ENCODE results near the gene ARPP21. TPM values are rescaled to one million over a fixed set of nuclear protein-coding genes. Genes with fewer than 3 reads are reported as not detected.

Gene ARPP21
- total RNA-seq, 2 donors from 2014 or later: not detected

DNA sequence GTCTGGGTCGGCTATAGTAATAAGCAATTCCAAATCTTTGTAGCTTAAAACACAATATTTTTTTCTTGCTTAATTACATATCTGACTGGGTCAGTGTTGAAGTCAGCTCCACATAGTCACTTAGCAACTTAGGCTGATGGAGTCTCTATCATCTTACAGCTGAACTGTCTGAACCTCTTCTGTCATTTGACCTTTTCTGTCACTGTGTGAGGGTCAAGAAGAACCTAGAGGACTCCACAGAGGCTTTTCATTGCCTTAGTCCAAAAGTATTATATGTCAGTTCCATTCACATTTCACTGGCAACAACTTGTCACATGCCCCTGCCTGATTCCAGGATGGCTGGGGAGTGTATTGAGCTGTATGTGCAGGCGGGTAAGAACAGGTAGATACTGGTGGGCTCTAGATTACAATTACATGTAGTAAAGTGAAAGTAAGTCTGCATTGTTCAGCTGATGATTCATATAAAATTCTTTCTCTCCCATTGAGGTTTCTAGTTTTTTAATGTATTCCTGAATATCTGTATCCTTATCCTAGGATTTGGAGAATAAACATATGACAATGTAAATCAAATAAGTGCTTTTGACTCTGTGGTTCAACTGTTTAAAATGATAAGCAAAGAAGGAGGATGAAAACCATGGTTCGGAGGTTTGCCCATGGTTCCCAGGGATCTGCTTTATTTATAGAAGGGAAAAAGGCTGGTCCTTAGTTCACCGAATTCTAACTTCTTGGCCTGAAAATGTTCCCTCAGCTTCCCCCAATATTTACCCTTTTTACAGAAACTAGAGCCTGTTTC is 5.8 kb upstream of the ARPP21 start:
- Mint-ChIP-seq H3K27me3 (no peaks in the 10 kb centered on the region), H3K27ac (no peak overlapping the region), H3K4me1 (no peaks in the 10 kb centered on the region), H3K4me3 (no peak overlapping the region), H3K36me3 (ENCODE audit: low read depth) (no peaks in the 10 kb centered on the region)
- H3K9me3 ChIP-seq (ENCODE audit: control insufficient read depth, low read length, poor library complexity, severe bottlenecking): no peaks in the 10 kb centered on the region
- ATAC-seq (no peak), DNase-seq (no peak)

DNA sequence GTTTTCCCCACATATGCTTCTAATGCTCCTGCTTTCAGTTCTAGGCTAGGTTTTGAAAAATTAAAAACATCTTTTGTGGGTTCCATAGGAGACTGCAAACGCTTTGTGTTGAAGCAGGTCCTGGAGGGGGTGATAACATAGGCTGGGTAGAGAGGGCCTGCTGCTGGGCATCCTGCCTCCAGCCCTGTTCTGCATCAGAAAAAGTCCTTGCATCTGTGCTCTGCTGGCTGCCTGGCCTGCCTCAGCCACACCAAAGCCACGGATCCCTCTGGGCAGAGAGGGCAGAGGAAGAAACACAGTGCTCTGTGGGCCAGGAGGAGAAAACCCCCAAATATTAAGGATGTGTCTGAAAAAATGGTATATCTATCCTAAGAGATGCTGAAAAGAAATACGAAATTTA is 3.9 kb upstream of the ARPP21 start:
- H3K27me3 Mint-ChIP-seq: peaks cover 10% of the 10 kb centered on the region
- no peak overlapping the region for H3K27ac Mint-ChIP-seq
- H3K36me3 Mint-ChIP-seq (ENCODE audit: low read depth): no peaks in the 10 kb centered on the region
- DNase-seq: no peak
- H3K4me1 Mint-ChIP-seq: peaks cover 4% of the 10 kb centered on the region
- no peak overlapping the region for H3K4me3 Mint-ChIP-seq
- ATAC-seq: no peak
- no peaks in the 10 kb centered on the region for H3K9me3 ChIP-seq (ENCODE audit: control insufficient read depth, low read length, poor library complexity, severe bottlenecking)

DNA sequence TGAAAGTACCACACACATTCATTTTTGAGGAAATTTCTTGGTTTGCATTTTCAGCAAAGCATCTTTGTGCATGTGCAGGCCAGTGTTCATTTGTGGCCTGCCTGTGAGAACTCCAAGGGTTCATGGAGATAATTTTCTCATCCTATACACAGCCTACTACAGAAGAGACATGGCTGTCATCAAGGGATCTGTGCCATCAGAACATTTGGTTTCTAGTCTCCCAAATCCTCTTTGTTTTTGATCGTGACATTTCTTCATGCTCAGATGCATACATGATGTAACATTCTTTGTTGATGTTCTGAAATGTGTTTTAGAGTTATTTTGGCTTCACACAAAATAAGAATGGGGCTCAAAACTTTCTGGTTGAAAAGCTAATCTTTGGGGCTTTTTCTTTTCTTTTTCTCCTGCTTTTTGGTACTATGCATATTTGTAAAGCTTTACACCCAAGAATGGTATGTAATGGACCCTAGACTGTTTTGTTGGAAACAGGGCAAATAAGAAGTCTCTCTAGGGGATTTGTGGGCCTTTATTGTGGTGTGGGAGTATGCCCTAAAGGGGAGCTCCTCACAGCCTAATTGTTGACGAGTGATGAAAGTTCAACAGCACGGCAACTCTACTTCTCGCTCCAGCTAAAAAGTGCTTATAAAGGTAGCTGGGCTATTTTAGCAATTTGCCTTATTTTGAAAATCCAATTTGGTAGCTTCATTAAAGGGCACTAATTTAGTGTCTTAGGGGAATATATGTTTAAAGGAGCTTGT is 3.2 kb upstream of the ARPP21 start:
- Mint-ChIP-seq H3K4me1 (peaks cover 4% of the 10 kb centered on the region), H3K27me3 (peaks cover 16% of the 10 kb centered on the region), H3K27ac (no peak overlapping the region), H3K36me3 (ENCODE audit: low read depth) (no peaks in the 10 kb centered on the region), H3K4me3 (no peak overlapping the region)
- no peaks in the 10 kb centered on the region for H3K9me3 ChIP-seq (ENCODE audit: control insufficient read depth, low read length, poor library complexity, severe bottlenecking)
- DNase-seq: no peak
- no peak for ATAC-seq

DNA sequence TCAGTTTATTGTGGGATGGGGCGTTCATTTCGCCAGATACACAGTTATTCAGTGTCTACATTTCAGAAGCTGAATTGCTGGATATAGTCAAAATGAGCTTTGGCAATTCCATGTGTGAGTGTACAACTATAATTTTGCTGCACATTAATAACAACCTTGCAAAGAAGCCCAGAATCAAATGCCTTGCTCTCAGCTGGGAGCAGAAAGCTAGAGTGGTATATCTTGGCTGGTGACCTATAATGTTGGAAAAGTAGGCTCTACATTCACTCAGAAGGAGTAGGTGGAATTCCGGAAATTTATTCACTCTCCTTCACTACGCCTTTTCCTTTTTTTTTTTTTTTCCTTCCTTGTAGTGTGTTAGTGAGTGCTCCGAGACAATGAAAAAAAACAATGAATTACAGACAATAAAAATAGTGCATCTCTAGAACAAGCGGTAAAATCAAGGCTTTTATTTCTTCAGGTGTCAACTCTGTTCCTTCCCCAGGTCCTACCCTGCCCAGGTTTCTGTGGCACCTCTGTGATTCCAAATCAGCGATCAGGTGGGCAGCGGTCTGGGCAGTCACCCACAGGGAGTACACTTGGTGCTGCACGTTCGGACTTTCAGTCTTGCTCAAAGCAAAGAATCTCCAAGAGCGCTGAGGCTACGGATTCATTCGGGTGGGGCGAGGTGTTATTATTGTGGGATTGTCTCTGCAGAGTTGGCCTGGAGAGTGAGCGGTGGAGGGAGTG is 910 bp upstream of the ARPP21 start:
- no peak for DNase-seq
- H3K27ac Mint-ChIP-seq: no peak overlapping the region
- peaks cover 4% of the 10 kb centered on the region for H3K4me1 Mint-ChIP-seq
- H3K36me3 Mint-ChIP-seq (ENCODE audit: low read depth): no peaks in the 10 kb centered on the region
- ATAC-seq: no peak
- no peak overlapping the region for H3K4me3 Mint-ChIP-seq
- no peaks in the 10 kb centered on the region for H3K9me3 ChIP-seq (ENCODE audit: control insufficient read depth, low read length, poor library complexity, severe bottlenecking)
- peaks cover 17% of the 10 kb centered on the region for H3K27me3 Mint-ChIP-seq

DNA sequence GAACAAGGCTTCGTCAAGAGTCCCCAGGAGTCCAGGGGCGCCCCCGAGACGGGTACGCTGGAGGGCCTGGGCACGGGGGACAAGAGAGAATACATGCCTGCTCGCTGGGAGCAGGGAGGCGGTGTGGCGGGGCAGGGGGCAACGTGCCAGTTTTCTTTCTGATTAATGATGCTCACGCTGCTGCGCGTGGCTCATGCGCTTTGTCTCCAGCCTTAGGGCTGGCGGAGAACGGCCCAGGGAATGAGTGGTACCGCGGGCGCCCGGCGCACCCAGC is 408 bp upstream of the ARPP21 start:
- ATAC-seq: no peak
- DNase-seq: no peak
- Mint-ChIP-seq H3K4me3 (no peak overlapping the region), H3K4me1 (peaks cover 4% of the 10 kb centered on the region), H3K27me3 (peaks cover 17% of the 10 kb centered on the region), H3K27ac (no peak overlapping the region), H3K36me3 (ENCODE audit: low read depth) (no peaks in the 10 kb centered on the region)
- no peaks in the 10 kb centered on the region for H3K9me3 ChIP-seq (ENCODE audit: control insufficient read depth, low read length, poor library complexity, severe bottlenecking)

DNA sequence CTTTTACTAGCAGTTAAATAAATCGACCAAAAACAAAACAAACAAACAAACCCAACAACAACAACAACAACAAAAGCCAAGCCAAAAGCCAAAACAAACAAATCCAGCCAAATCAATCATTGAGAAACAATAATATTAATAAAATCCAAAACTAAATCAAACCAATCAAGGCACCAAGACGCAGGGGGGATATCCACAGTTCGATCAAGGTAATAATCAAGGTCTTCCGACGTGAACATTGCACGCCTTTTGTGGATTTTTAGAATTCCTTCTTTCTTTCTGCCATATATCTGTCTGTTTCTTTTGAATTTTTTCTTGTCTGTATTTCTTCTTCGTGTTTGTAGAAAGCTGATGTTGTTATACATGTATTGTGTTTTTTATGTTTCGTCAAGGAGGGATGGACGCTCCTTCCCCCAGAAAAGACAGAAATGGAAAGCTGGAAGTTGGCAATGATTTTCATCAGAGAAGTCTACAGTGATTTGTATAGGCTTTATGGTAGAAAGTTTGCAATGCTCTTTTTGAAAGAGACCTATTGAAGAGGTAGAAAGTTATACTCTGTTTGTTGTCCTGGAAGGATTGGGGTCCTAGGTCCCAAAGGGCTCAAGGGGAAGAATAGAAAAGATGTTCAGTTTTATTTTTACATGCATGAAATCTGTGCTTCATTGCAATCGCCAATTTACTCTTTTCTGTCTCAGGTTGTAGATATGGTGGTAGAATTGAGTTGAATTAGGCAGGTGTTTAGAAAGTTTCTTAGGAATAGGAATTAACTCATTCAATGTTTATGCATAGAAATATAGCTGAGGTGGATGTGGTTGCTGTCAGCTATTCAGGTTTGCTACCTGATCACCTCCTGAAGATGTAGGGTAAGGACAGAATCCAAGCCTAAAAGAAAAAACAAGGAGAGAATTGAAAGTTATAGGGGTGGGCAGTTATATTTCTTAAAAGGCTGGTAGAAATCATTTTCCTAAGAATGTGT is 1.2 kb downstream of the ARPP21 start:
- H3K27me3 Mint-ChIP-seq: peaks cover 17% of the 10 kb centered on the region
- no peaks in the 10 kb centered on the region for H3K36me3 Mint-ChIP-seq (ENCODE audit: low read depth)
- no peak overlapping the region for H3K27ac Mint-ChIP-seq

DNA sequence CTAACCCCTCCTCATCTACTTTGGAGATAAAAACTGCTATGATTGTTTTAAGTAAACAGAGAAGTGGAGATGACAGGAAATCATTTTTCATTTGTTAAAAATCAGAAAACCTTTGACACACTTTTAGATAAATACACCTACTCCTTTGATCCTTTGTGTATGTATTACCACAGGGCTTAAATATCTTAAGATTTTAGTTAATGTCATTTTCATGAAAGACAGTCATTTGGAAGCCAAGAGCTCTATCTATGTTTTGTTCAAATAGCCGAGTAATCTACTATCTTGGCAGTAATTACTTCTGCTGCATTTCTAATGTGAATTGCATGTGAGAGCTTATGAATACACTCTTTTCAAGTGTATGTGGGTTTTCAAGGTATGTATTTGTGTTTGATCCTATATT is 2.0 kb downstream of the ARPP21 start:
- H3K9me3 ChIP-seq (ENCODE audit: control insufficient read depth, low read length, poor library complexity, severe bottlenecking): no peaks in the 10 kb centered on the region
- Mint-ChIP-seq H3K27ac (no peak overlapping the region), H3K36me3 (ENCODE audit: low read depth) (no peaks in the 10 kb centered on the region), H3K27me3 (peaks cover 17% of the 10 kb centered on the region), H3K4me1 (peaks cover 4% of the 10 kb centered on the region), H3K4me3 (no peak overlapping the region)
- ATAC-seq (no peak), DNase-seq (no peak)

More for the DNA sequence above, 1.2 kb downstream of the ARPP21 start:
- no peaks in the 10 kb centered on the region for H3K9me3 ChIP-seq (ENCODE audit: control insufficient read depth, low read length, poor library complexity, severe bottlenecking)
- peaks cover 4% of the 10 kb centered on the region for H3K4me1 Mint-ChIP-seq
- no peak for ATAC-seq
- no peak overlapping the region for H3K4me3 Mint-ChIP-seq
- DNase-seq: no peak

DNA sequence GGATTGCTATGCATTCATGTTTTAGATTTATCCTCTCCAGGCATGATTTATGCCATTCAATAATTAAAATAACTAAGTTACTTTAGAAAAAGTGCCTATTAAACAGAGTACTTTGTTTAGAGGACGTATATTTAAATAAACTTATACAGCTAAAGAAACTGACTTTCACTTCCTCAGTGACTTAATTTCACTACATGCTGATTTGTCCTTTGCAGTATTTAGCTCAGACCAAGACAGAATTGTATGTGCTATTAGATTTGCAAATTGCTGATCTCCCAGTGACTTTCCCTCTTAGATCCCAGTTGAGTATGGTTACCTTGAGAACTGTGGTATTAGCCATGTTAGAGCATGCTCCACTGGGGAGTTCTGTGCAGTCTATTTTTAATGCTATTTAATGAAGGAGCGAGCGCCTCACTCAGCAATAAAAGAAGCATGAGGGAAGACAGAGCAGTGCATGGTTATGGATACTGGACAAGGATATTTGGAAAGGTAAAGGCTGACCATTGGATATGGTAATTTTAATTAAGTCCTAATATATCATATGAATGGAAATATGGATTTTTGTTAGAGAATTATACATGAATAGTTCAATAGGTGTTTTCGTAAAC is 2.7 kb downstream of the ARPP21 start:
- ATAC-seq (no peak), DNase-seq (no peak)
- H3K36me3 Mint-ChIP-seq (ENCODE audit: low read depth): no peaks in the 10 kb centered on the region
- H3K27me3 Mint-ChIP-seq: peaks cover 17% of the 10 kb centered on the region
- no peak overlapping the region for H3K4me3 Mint-ChIP-seq
- no peaks in the 10 kb centered on the region for H3K9me3 ChIP-seq (ENCODE audit: control insufficient read depth, low read length, poor library complexity, severe bottlenecking)
- peaks cover 4% of the 10 kb centered on the region for H3K4me1 Mint-ChIP-seq
- H3K27ac Mint-ChIP-seq: no peak overlapping the region

DNA sequence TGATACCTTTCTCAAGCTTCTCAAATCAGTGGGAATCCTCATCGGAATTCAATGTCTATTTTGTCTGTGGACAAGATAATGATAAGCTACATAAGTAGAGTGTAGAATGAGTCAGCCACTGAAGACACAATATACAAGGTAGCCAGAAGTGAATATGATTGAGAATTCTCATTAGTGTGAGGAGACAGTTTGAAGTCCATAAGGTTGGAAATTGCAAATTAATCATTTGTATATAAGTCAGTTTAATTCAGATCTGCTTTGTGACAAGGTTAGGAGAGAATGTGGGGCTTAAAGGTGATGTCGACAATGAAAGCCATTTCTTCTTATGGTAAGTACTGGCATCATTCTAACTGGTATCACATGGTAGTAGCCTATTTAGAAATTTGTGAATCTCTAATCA is 4.2 kb downstream of the ARPP21 start:
- H3K4me1 Mint-ChIP-seq: peaks cover 4% of the 10 kb centered on the region
- no peak for DNase-seq
- H3K27ac Mint-ChIP-seq: no peak overlapping the region
- H3K4me3 Mint-ChIP-seq: no peak overlapping the region
- H3K36me3 Mint-ChIP-seq (ENCODE audit: low read depth): no peaks in the 10 kb centered on the region
- peaks cover 17% of the 10 kb centered on the region for H3K27me3 Mint-ChIP-seq
- no peak for ATAC-seq
- no peaks in the 10 kb centered on the region for H3K9me3 ChIP-seq (ENCODE audit: control insufficient read depth, low read length, poor library complexity, severe bottlenecking)

DNA sequence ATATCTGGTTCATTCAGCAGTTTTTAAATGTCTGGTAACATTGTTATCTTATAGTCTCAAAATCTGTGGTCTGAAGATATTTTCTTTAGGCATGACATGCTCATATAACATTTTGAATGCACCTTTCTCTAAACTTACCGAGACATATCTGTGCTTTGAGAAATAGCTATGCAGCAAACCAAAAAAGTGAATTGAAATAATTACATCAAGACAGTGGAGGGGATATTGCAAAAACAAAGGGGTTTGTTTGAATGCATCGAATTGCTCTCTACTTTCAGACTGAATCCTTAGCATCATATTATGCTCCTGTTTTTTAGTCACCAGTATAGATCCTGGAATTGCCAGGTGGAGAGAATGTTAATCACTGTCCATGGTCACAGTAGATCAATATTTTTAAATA is 5.1 kb downstream of the ARPP21 start:
- no peak for DNase-seq
- Mint-ChIP-seq H3K4me1 (peaks cover 4% of the 10 kb centered on the region), H3K36me3 (ENCODE audit: low read depth) (no peaks in the 10 kb centered on the region), H3K4me3 (no peak overlapping the region), H3K27me3 (peaks cover 16% of the 10 kb centered on the region), H3K27ac (no peak overlapping the region)
- no peak for ATAC-seq
- H3K9me3 ChIP-seq (ENCODE audit: control insufficient read depth, low read length, poor library complexity, severe bottlenecking): no peaks in the 10 kb centered on the region

DNA sequence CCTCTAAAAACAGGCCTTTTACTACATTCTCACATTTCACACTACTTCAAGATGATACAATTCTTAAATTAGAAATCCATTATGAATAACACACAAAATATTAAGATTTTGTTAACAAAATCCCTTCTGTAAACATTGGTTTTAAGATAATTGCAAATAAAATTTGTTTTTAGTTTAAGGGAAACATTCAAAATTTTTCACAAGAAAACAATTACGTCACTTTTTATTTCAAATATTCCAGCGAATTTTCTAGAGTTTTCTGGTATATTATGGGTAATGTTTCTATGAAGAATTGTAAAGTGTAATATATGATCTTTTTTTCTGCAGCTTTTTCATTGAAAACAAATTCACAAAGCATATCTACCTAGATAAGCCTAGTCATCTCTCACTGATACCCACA is 5.9 kb downstream of the ARPP21 start:
- H3K9me3 ChIP-seq (ENCODE audit: control insufficient read depth, low read length, poor library complexity, severe bottlenecking): no peaks in the 10 kb centered on the region
- no peak for ATAC-seq
- H3K4me1 Mint-ChIP-seq: no peaks in the 10 kb centered on the region
- no peaks in the 10 kb centered on the region for H3K36me3 Mint-ChIP-seq (ENCODE audit: low read depth)
- no peak overlapping the region for H3K27ac Mint-ChIP-seq
- H3K27me3 Mint-ChIP-seq: peaks cover 9% of the 10 kb centered on the region
- H3K4me3 Mint-ChIP-seq: no peak overlapping the region
- DNase-seq: no peak

DNA sequence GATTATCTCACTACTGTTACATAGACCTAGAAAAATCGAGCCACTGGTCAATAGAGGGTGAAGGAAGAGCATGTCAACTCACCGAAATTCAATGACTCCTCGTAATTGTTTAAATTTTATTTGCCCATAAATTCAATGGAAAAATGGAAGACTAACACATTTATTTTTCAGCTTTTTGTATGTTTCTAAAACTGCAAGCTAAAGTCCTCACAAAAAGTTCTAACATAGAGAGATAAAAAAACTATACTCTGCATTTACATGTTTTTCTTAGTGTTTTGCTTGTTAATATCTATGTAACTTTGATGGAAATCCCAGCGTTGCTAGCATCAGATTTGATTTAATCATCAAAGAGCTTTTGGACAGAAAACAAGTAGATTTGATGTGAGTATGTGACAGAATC is 6.8 kb downstream of the ARPP21 start:
- H3K4me3 Mint-ChIP-seq: no peak overlapping the region
- H3K36me3 Mint-ChIP-seq (ENCODE audit: low read depth): no peaks in the 10 kb centered on the region
- no peak overlapping the region for H3K27ac Mint-ChIP-seq
- ATAC-seq: no peak
- peaks cover 1% of the 10 kb centered on the region for H3K27me3 Mint-ChIP-seq
- H3K9me3 ChIP-seq (ENCODE audit: control insufficient read depth, low read length, poor library complexity, severe bottlenecking): no peaks in the 10 kb centered on the region
- H3K4me1 Mint-ChIP-seq: no peaks in the 10 kb centered on the region
- no peak for DNase-seq

Measured in T-helper 17 cell (primary cell).